22Rv1 (cell line): ENCODE measurements around the gene DDHD1.

ENCODE experiments used
- ZFX ChIP-seq: fragments of 450-650 bp; IDR thresholded peaks from 2 replicates; pipeline ENCODE4 v1.6.1; 2017; ENCODE audit warnings: antibody characterized with exemption, borderline replicate concordance
- TF ChIP-seq, protein P1 (sequence below): fragments of 450-650 bp; IDR thresholded peaks from 2 replicates; pipeline ENCODE4 v1.5.1; 2017; ENCODE audit warnings: mild to moderate bottlenecking

DNA sequence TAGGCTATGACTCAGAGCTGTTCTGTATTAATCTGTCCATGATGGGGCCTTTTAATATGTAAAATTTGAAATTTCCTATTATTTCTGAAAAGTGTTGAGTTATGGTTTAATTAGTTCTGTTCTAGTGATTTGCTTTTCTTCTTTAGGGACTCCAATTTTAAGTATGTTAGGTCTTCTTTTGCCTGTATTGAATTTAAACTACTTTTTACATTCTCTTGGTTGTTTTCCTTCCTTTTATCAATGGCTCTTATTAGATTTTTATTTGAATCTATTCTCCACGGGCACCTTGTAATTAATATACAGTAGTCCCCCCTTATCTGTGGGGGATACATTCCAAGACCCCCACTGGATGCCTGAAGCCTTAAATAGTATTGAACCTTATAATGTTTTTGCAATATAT, 46.4 kb downstream of the DDHD1 start:
- TF ChIP-seq, protein P1, sequence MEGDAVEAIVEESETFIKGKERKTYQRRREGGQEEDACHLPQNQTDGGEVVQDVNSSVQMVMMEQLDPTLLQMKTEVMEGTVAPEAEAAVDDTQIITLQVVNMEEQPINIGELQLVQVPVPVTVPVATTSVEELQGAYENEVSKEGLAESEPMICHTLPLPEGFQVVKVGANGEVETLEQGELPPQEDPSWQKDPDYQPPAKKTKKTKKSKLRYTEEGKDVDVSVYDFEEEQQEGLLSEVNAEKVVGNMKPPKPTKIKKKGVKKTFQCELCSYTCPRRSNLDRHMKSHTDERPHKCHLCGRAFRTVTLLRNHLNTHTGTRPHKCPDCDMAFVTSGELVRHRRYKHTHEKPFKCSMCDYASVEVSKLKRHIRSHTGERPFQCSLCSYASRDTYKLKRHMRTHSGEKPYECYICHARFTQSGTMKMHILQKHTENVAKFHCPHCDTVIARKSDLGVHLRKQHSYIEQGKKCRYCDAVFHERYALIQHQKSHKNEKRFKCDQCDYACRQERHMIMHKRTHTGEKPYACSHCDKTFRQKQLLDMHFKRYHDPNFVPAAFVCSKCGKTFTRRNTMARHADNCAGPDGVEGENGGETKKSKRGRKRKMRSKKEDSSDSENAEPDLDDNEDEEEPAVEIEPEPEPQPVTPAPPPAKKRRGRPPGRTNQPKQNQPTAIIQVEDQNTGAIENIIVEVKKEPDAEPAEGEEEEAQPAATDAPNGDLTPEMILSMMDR: no peak
- TF ChIP-seq ZFX: no peak
